HepG2 (cell line): ENCODE measurements around the gene MEAF6. TPM values are rescaled to one million over a fixed set of nuclear protein-coding genes. Genes with fewer than 3 reads are reported as not detected.
A peak's percentile ranks its signal among the peaks of the same experiment; 100 is the strongest.

Experiments
- ATAC-seq: fragments of 200-7000 bp; cut with Tn5 transposase; 3 replicates; pipeline ENCODE4 v1.9.1; 2020; ENCODE audit warnings: mild to moderate bottlenecking, moderate library complexity
- BruUV-seq: library from RNA; stranded (reverse); fragments of 400-500 nt; replicated peaks from 2 replicates; lab custom pipeline; 2021; lab: Mats Ljungman, UMichigan
- CTCF ChIA-PET: fragments of 300-600 bp; formaldehyde crosslinking; extraction: SDS; loops from one replicate; lab custom pipeline; 2021; ENCODE audit warnings: low total read pairs, inconsistent platforms, low intra/inter-chr PET ratio; lab: Yijun Ruan, JAX
- POLR2A ChIA-PET: fragments of 350-600 bp; sonication (Branson Sonifier 250); formaldehyde crosslinking; loops from one replicate; lab custom pipeline; 2020; ENCODE audit warnings: antibody characterized with exemption, inconsistent platforms; lab: Yijun Ruan, JAX
- DNase-seq: peaks from one replicate; pipeline ENCODE4 v3.0.0-alpha.2; 2015; ENCODE audit warnings: low spot score
- FAIRE-seq: peaks from 3 replicates; lab custom pipeline; 2011; peaks lifted over from hg19 to GRCh38; lab: Jason Lieb, UNC
- H2AFZ ChIP-seq: one replicate; pipeline ENCODE4 v1.6.1; 2011; ENCODE audit warnings: low read length, inconsistent platforms
- H3K27ac ChIP-seq: fragments of 300-600 bp; 3 replicates; pipeline ENCODE4 v1.8.0; 2011; ENCODE audit warnings: mixed run types, mild to moderate bottlenecking, mixed read lengths, low read length, inconsistent platforms; ENCODE audit not compliant: insufficient read depth; ENCODE audit errors: extremely low read length
- H3K27me3 ChIP-seq, 2 experiments: fragments of 200-600 bp in 1 of 2; 2 replicates in 1 of 2; 3 replicates in 1 of 2; pipeline versions ENCODE4 v1.6.0 to v1.8.0; 2011; ENCODE audit warnings: low read length in 2 of 2, mild to moderate bottlenecking in 2 of 2, moderate library complexity in 2 of 2, inconsistent platforms in 1 of 2; ENCODE audit not compliant: insufficient read depth in 2 of 2, control insufficient read depth in 1 of 2
- H3K36me3 ChIP-seq, 2 experiments: fragments of 200-600 bp in 1 of 2; replicated peaks in 1 of 2; 2 replicates in 1 of 2; 3 replicates in 1 of 2; pipeline versions ENCODE4 v1.5.1 to v1.8.0; 2011; ENCODE audit warnings: low read length in 2 of 2, inconsistent platforms in 1 of 2; ENCODE audit not compliant: insufficient read depth in 2 of 2, control insufficient read depth in 1 of 2
- H3K4me1 ChIP-seq: 2 replicates; pipeline ENCODE4 v1.5.1; 2012; ENCODE audit warnings: low read length, inconsistent platforms; ENCODE audit not compliant: insufficient read depth
- H3K4me2 ChIP-seq: 2 replicates; pipeline ENCODE4 v1.6.0; 2011; ENCODE audit warnings: low read depth, low read length, inconsistent platforms
- H3K4me3 ChIP-seq, 3 experiments: fragments of 200-600 bp in 1 of 3; sonication (generic), shearing (Covaris generic) in 1 of 3; replicated peaks in 1 of 3; 2 replicates each; pipeline ENCODE4 v1.5.1; 2011 to 2016; ENCODE audit warnings: low read length in 3 of 3, inconsistent platforms in 2 of 3, low read depth in 2 of 3, mild to moderate bottlenecking in 2 of 3, control low read depth in 1 of 3, mixed read lengths in 1 of 3; ENCODE audit not compliant: insufficient read depth in 1 of 3
- H3K79me2 ChIP-seq: one replicate; pipeline ENCODE4 v1.6.1; 2011; ENCODE audit warnings: low read length, inconsistent platforms; ENCODE audit not compliant: insufficient read depth
- H3K9ac ChIP-seq: 2 replicates; pipeline ENCODE4 v1.6.0; 2011; ENCODE audit warnings: mild to moderate bottlenecking, low read depth, low read length, inconsistent platforms; ENCODE audit not compliant: insufficient read depth
- H3K9me3 ChIP-seq: 2 replicates; pipeline ENCODE4 v1.5.1; 2012; ENCODE audit warnings: mild to moderate bottlenecking, low read length
- H4K20me1 ChIP-seq: 2 replicates; pipeline ENCODE4 v1.6.0; 2011; ENCODE audit warnings: inconsistent platforms, mild to moderate bottlenecking, low read length, moderate library complexity; ENCODE audit not compliant: insufficient read depth
- ELF3 ChIP-seq: IDR thresholded peaks from 2 replicates; pipeline ENCODE4 v1.6.1; 2016; ENCODE audit warnings: missing genetic modification reagents, missing compliant biosample characterization
- SALL1 ChIP-seq: sonication (generic); formaldehyde crosslinking; IDR thresholded peaks from 2 replicates; pipeline ENCODE4 v1.8.0; 2022; ENCODE audit warnings: mild to moderate bottlenecking, missing genetic modification reagents
- SP5 ChIP-seq: IDR thresholded peaks from 2 replicates; pipeline ENCODE4 v1.6.1; 2016; ENCODE audit warnings: low read depth, borderline replicate concordance
- STAG1 ChIP-seq: sonication (generic); formaldehyde crosslinking; IDR thresholded peaks from 2 replicates; pipeline ENCODE4 v1.4.0; 2020; ENCODE audit warnings: missing genetic modification reagents
- ZNF329 ChIP-seq: sonication (generic); formaldehyde crosslinking; IDR thresholded peaks from 2 replicates; pipeline ENCODE4 v1.9.0; 2021; ENCODE audit warnings: low read depth, mild to moderate bottlenecking, missing genetic modification reagents
- ZNF557 ChIP-seq: sonication (generic); formaldehyde crosslinking; IDR thresholded peaks from 2 replicates; pipeline ENCODE4 v1.4.0; 2020; ENCODE audit warnings: missing genetic modification reagents
- WGBS: methylation state at CpG from one replicate; pipeline ENCODE4 v1.1.6; 2017; ENCODE audit warnings: low lambda C conversion rate; 5-methylcytosine and 5-hydroxymethylcytosine counted together
- in situ Hi-C: cut with HindIII; loops from 2 replicates; pipeline ENCODE4 v1.10.0; 2017; ENCODE audit warnings: low pct_unique_long_range_greater_than_20kb; ENCODE audit not compliant: extremely low pct_ligation_motif_present
- intact Hi-C: fragments of 100-400 bp; cut with micrococcal nuclease; formaldehyde crosslinking; loops from one replicate; pipeline ENCODE4 v1.10.0; 2022; ENCODE audit not compliant: unreplicated experiment
- polyA plus RNA-seq, 8 experiments: library from polyadenylated mRNA; depleted of rRNA in 3 of 8; stranded (reverse) in 7 of 8; unstranded in 1 of 8; fragments of >200 nt; fragmentation: Illumina TruSeq in 4 of 8; extraction: Trizol in 4 of 8; gene quantifications; 2 replicates each; pipeline versions ENCODE4 v1.2.1 to v1.2.3, GENCODE V29; 2011 to 2016; ENCODE audit warnings: low read depth in 4 of 8, missing spikeins in 1 of 8, mixed read lengths in 1 of 8; ENCODE audit not compliant: insufficient read depth in 1 of 8
- total RNA-seq, 5 experiments: library from RNA; depleted of rRNA; stranded (reverse); fragments of >200 nt; fragmentation: Illumina TruSeq; extraction: Trizol; gene quantifications; 2 replicates each; pipeline ENCODE4 v1.2.3, GENCODE V29; 2016; ENCODE audit warnings: low read depth in 1 of 5
- TF ChIP-seq, protein P1 (sequence below): sonication (generic); formaldehyde crosslinking; IDR thresholded peaks from 2 replicates; pipeline ENCODE4 v1.5.0; 2020; ENCODE audit warnings: mild to moderate bottlenecking, missing genetic modification reagents, moderate library complexity
- TF ChIP-seq, protein P2 (sequence below): sonication (generic); formaldehyde crosslinking; IDR thresholded peaks from 2 replicates; pipeline ENCODE4 v1.4.0; 2020; ENCODE audit warnings: missing genetic modification reagents

The MEAF6 gene
- total and polyA plus RNA-seq, 2 of the 13 experiments (the other 11 are each of a cell fraction or from before 2014, with no cell fraction given): 29.5 to 45.6 TPM

DNA sequence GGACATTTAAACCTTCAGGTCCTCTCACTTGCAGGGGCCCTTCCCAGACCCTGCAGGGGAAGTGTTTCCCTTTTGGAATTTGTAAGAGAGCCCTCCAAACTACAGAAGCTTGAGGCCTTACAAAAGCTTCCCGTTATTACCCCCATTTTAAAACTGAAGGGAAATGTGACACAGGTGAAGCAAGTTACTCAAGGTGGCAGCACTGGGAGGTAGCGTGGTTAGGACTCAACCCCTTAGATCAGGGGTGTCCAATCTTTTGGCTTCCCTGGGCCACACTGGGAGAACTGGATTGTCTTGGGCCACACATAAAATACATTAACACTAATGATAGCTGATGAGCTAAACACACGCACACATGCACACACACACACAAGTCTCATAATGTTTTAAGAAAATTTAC, 56.0 kb downstream of the MEAF6 start:
- Histone ChIP-seq H3K4me3 (no peak overlapping the region), H3K27ac (no peak overlapping the region), H4K20me1 (no peaks in the 10 kb centered on the region), H3K36me3 (no peaks in the 10 kb centered on the region), H3K4me1 (peaks cover 19% of the 10 kb centered on the region), H3K9ac (no peak overlapping the region), H2AFZ (no peak overlapping the region), H3K9me3 (no peaks in the 10 kb centered on the region), H3K4me2 (no peak overlapping the region), H3K27me3 (no peaks in the 10 kb centered on the region), H3K79me2 (no peaks in the 10 kb centered on the region)
- in situ Hi-C loops: loop anchor here (5.0 kb wide), 1 partner anchor 224 kb away; no protein-coding TSS in a partner anchor
- FAIRE-seq (no peak), DNase-seq (no peak), ATAC-seq (peak; percentile 34; the same call in 2 of the 3 replicates)
- WGBS: 48% methylated on average over 3 of the region's 3 CpGs
- no peak for TF ChIP-seq SALL1 (CRISPR knock-in tag)
- no peak for TF ChIP-seq ELF3 (CRISPR knock-in tag)
- TF ChIP-seq, protein P1, sequence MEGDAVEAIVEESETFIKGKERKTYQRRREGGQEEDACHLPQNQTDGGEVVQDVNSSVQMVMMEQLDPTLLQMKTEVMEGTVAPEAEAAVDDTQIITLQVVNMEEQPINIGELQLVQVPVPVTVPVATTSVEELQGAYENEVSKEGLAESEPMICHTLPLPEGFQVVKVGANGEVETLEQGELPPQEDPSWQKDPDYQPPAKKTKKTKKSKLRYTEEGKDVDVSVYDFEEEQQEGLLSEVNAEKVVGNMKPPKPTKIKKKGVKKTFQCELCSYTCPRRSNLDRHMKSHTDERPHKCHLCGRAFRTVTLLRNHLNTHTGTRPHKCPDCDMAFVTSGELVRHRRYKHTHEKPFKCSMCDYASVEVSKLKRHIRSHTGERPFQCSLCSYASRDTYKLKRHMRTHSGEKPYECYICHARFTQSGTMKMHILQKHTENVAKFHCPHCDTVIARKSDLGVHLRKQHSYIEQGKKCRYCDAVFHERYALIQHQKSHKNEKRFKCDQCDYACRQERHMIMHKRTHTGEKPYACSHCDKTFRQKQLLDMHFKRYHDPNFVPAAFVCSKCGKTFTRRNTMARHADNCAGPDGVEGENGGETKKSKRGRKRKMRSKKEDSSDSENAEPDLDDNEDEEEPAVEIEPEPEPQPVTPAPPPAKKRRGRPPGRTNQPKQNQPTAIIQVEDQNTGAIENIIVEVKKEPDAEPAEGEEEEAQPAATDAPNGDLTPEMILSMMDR: 0 out of 2 replicates have a peak, but pooled peaks have one; percentile 36
- peak; percentile 47 for TF ChIP-seq STAG1 (CRISPR knock-in tag)
- no peak for TF ChIP-seq SP5 (CRISPR knock-in tag)
- TF ChIP-seq ZNF557: no peak
- TF ChIP-seq, protein P2, sequence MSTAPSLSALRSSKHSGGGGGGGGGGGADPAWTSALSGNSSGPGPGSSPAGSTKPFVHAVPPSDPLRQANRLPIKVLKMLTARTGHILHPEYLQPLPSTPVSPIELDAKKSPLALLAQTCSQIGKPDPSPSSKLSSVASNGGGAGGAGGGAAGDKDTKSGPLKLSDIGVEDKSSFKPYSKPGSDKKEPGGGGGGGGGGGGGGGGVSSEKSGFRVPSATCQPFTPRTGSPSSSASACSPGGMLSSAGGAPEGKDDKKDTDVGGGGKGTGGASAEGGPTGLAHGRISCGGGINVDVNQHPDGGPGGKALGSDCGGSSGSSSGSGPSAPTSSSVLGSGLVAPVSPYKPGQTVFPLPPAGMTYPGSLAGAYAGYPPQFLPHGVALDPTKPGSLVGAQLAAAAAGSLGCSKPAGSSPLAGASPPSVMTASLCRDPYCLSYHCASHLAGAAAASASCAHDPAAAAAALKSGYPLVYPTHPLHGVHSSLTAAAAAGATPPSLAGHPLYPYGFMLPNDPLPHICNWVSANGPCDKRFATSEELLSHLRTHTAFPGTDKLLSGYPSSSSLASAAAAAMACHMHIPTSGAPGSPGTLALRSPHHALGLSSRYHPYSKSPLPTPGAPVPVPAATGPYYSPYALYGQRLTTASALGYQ (CRISPR knock-in tag): no peak
- TF ChIP-seq ZNF329 (CRISPR knock-in tag): no peak
- intact Hi-C loops: no loop called here
- no TSS peak for BruUV-seq
- ChIA-PET CTCF (interaction anchor here (1.1 to 1.2 kb wide), 2 partner anchors 21 to 29 kb away, joined by 3 to 9 read pairs; no protein-coding TSS in a partner anchor), POLR2A (interaction anchor here (0.9 to 1.5 kb wide), 4 partner anchors 15 to 28 kb away, joined by 3 to 5 read pairs (median 4); no protein-coding TSS in a partner anchor)
